Activated CD4-positive, alpha-beta T cell treated with anti-CD3 and anti-CD28 coated beads, Interleukin-2, amount 10 ng/mL, durations not matched to agents 7 days and 5 days (primary cell): ENCODE results near the gene SALL3. TPM values are rescaled to one million over a fixed set of nuclear protein-coding genes. Genes with fewer than 3 reads are reported as not detected.

ENCODE experiments used
- CTCF ChIA-PET: fragments of 350-600 bp; sonication (Branson Sonifier 250); formaldehyde crosslinking; loops from one replicate; lab custom pipeline; 2021; ENCODE audit warnings: antibody characterized with exemption; lab: Charles Lee
- POLR2A ChIA-PET: fragments of 350-600 bp; sonication (Branson Sonifier 250); formaldehyde crosslinking; loops from one replicate; lab custom pipeline; 2021; ENCODE audit warnings: antibody characterized with exemption; lab: Charles Lee
- DNase-seq: peaks from one replicate; pipeline ENCODE4 v3.0.0-alpha.2; 2020
- H3K27ac Mint-ChIP-seq: one replicate; pipeline ENCODE4 v1.8.0; 2021; ENCODE audit warnings: mild to moderate bottlenecking, moderate library complexity, mixed read lengths
- H3K27me3 Mint-ChIP-seq: one replicate; pipeline ENCODE4 v1.8.0; 2021; ENCODE audit warnings: mixed read lengths
- H3K36me3 Mint-ChIP-seq: one replicate; pipeline ENCODE4 v1.8.0; 2021; ENCODE audit warnings: low read depth, mixed read lengths
- H3K4me1 Mint-ChIP-seq: one replicate; pipeline ENCODE4 v1.8.0; 2021; ENCODE audit warnings: mixed read lengths
- H3K4me3 Mint-ChIP-seq: one replicate; pipeline ENCODE4 v1.8.0; 2021; ENCODE audit warnings: mild to moderate bottlenecking, moderate library complexity, mixed read lengths
- H3K9me3 Mint-ChIP-seq: one replicate; pipeline ENCODE4 v1.8.0; 2021; ENCODE audit warnings: mixed read lengths
- total RNA-seq, 2 experiments: library from RNA; stranded (reverse); gene quantifications; one replicate each; pipeline ENCODE4 v1.2.3, GENCODE V29; 2021

SALL3 gene
- total RNA-seq, 2 experiments from 2014 or later, result not detected

DNA sequence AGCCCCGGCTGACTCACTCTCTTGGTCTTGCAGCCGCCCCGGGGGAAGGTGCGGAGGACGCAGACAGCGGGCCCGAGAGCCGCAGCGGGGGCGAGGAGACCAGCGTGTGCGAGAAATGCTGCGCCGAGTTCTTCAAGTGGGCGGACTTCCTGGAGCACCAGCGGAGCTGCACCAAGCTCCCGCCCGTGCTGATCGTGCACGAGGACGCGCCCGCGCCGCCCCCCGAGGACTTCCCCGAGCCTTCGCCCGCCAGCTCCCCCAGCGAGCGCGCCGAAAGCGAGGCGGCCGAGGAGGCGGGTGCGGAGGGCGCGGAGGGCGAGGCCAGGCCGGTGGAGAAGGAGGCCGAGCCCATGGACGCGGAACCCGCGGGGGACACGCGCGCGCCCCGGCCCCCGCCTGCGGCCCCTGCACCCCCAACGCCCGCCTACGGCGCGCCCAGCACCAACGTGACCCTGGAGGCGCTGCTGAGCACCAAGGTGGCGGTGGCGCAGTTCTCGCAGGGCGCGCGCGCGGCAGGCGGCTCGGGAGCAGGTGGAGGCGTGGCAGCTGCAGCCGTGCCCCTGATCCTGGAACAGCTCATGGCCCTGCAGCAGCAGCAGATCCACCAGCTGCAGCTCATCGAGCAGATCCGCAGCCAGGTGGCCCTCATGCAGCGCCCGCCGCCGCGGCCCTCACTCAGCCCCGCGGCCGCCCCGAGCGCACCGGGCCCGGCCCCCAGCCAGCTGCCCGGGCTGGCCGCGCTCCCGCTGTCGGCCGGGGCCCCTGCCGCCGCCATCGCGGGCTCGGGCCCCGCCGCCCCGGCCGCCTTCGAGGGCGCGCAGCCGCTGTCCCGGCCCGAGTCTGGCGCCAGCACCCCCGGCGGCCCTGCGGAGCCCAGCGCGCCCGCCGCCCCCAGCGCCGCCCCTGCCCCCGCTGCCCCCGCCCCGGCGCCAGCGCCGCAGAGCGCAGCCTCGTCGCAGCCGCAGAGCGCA, 12.7 kb downstream of the SALL3 start:
- DNase-seq, result no peak
- Mint-ChIP-seq H3K27me3 (peaks cover 31% of the 10 kb centered on the region), H3K4me1 (no peaks in the 10 kb centered on the region), H3K9me3 (peaks cover 2% of the 10 kb centered on the region), H3K27ac (no peak overlapping the region), H3K36me3 (no peaks in the 10 kb centered on the region), H3K4me3 (no peak overlapping the region)
- POLR2A ChIA-PET, result no interaction called here
- CTCF ChIA-PET, result no interaction called here

DNA sequence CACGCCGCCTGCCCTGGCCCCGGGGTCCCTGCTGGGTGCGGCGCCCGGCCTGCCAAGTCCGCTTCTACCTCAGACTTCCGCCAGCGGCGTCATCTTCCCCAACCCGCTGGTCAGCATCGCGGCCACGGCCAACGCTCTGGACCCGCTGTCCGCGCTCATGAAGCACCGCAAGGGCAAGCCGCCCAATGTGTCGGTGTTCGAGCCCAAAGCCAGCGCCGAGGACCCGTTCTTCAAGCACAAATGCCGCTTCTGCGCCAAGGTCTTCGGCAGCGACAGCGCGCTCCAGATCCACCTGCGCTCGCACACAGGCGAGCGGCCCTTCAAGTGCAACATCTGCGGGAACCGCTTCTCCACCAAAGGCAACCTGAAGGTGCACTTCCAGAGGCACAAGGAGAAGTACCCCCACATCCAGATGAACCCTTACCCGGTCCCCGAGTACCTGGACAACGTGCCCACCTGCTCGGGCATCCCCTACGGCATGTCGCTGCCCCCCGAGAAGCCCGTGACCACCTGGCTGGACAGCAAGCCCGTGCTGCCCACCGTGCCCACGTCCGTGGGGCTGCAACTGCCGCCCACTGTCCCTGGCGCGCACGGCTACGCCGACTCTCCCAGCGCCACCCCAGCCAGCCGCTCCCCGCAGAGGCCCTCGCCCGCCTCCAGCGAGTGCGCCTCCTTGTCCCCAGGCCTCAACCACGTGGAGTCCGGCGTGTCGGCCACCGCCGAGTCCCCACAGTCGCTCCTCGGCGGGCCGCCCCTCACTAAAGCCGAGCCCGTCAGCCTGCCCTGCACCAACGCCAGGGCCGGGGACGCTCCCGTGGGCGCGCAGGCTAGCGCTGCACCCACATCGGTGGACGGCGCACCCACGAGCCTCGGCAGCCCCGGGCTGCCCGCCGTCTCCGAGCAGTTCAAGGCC, 13.7 kb downstream of the SALL3 start:
- Mint-ChIP-seq H3K4me1 (no peaks in the 10 kb centered on the region), H3K9me3 (peaks cover 2% of the 10 kb centered on the region), H3K36me3 (no peaks in the 10 kb centered on the region), H3K27me3 (peaks cover 23% of the 10 kb centered on the region), H3K27ac (no peak overlapping the region), H3K4me3 (no peak overlapping the region)
- CTCF ChIA-PET, result no interaction called here
- POLR2A ChIA-PET, result no interaction called here
- DNase-seq, result no peak

DNA sequence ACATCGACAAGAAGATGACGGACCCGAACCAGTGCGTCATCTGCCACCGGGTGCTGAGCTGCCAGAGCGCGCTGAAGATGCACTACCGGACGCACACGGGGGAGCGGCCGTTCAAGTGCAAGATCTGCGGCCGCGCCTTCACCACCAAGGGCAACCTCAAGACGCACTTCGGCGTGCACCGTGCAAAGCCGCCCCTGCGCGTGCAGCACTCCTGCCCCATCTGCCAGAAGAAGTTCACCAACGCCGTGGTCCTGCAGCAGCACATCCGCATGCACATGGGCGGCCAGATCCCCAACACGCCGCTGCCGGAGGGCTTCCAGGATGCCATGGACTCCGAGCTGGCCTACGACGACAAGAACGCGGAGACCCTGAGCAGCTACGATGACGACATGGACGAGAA, 14.4 kb downstream of the SALL3 start:
- Mint-ChIP-seq H3K4me1 (no peaks in the 10 kb centered on the region), H3K9me3 (peaks cover 2% of the 10 kb centered on the region), H3K36me3 (no peaks in the 10 kb centered on the region), H3K4me3 (no peak overlapping the region), H3K27ac (no peak overlapping the region), H3K27me3 (peaks cover 18% of the 10 kb centered on the region)
- POLR2A ChIA-PET, result no interaction called here
- DNase-seq, result no peak
- CTCF ChIA-PET, result no interaction called here

DNA sequence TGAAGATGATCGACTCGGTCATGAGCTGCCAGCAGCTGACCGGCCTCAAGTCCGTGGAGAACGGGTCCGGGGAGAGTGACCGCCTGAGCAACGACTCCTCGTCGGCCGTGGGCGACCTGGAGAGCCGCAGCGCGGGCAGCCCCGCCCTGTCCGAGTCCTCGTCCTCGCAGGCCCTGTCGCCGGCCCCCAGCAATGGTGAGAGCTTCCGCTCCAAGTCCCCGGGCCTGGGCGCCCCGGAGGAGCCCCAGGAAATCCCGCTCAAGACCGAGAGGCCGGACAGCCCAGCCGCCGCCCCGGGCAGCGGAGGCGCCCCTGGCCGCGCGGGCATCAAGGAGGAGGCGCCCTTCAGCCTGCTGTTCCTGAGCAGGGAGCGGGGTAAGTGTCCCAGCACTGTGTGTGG, 14.9 kb downstream of the SALL3 start:
- Mint-ChIP-seq H3K4me3 (no peak overlapping the region), H3K4me1 (no peaks in the 10 kb centered on the region), H3K27ac (no peak overlapping the region), H3K36me3 (no peaks in the 10 kb centered on the region), H3K27me3 (peaks cover 18% of the 10 kb centered on the region), H3K9me3 (peaks cover 2% of the 10 kb centered on the region)
- POLR2A ChIA-PET, result no interaction called here
- CTCF ChIA-PET, result no interaction called here
- no peak for DNase-seq

DNA sequence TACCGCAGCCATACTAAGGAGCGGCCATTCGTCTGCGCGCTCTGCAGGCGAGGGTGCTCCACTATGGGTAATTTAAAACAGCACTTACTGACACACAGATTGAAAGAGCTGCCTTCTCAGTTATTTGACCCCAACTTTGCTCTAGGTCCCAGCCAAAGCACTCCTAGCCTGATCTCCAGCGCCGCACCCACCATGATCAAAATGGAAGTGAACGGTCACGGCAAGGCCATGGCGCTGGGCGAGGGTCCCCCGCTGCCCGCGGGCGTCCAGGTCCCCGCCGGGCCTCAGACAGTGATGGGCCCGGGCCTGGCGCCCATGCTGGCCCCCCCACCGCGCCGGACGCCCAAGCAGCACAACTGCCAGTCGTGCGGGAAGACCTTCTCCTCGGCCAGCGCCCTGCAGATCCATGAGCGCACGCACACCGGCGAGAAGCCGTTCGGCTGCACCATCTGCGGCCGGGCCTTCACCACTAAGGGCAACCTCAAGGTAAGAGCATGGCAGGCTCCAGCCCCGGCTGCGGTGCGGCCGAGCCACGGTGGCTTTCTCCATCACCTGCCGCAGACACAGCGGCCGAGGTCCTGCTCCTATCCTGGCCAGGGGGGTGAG, 15.5 kb downstream of the SALL3 start:
- no peak for DNase-seq
- no peaks in the 10 kb centered on the region for H3K36me3 Mint-ChIP-seq
- no peaks in the 10 kb centered on the region for H3K4me1 Mint-ChIP-seq
- no peak overlapping the region for H3K27ac Mint-ChIP-seq
- peaks cover 14% of the 10 kb centered on the region for H3K27me3 Mint-ChIP-seq
- CTCF ChIA-PET, result no interaction called here
- POLR2A ChIA-PET, result no interaction called here
- peaks cover 2% of the 10 kb centered on the region for H3K9me3 Mint-ChIP-seq
- H3K4me3 Mint-ChIP-seq, result no peak overlapping the region

DNA sequence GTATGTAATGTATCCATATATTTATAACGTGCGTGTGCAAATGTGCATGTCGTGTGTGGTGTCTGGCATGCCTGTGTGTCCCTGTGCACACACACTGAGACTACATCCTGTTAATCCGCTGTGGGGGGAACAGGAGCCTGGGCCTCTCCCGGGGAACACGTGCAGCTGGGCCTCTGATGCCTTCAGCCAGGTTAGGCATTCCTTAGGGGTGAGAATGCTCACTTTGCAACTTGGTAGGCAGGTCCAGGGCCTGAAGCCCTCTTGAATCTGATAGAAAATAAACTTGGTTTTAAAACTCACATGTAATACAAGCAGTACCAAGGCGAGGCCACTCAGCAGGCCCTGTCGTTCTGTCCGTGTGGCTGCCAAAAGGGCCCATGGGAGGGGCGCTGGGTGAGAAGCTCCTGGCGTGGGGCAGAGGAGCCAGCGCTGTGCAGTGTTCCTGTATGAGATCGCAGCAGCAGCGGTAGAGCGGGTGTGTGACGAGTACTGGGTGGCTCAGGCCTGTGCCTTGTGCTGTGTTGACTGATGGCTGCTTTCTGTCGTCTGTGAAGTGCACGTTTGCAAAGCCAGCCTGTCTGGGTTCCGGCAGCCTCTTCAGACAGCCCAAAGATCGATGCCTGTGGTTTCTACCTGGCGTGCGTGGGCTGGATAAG, 16.2 kb downstream of the SALL3 start:
- no peak for DNase-seq
- ChIA-PET POLR2A (no interaction called here), CTCF (no interaction called here)
- no peaks in the 10 kb centered on the region for H3K36me3 Mint-ChIP-seq
- H3K4me1 Mint-ChIP-seq, result no peaks in the 10 kb centered on the region
- peaks cover 6% of the 10 kb centered on the region for H3K27me3 Mint-ChIP-seq
- H3K27ac Mint-ChIP-seq, result no peak overlapping the region
- peaks cover 2% of the 10 kb centered on the region for H3K9me3 Mint-ChIP-seq
- H3K4me3 Mint-ChIP-seq, result no peak overlapping the region

DNA sequence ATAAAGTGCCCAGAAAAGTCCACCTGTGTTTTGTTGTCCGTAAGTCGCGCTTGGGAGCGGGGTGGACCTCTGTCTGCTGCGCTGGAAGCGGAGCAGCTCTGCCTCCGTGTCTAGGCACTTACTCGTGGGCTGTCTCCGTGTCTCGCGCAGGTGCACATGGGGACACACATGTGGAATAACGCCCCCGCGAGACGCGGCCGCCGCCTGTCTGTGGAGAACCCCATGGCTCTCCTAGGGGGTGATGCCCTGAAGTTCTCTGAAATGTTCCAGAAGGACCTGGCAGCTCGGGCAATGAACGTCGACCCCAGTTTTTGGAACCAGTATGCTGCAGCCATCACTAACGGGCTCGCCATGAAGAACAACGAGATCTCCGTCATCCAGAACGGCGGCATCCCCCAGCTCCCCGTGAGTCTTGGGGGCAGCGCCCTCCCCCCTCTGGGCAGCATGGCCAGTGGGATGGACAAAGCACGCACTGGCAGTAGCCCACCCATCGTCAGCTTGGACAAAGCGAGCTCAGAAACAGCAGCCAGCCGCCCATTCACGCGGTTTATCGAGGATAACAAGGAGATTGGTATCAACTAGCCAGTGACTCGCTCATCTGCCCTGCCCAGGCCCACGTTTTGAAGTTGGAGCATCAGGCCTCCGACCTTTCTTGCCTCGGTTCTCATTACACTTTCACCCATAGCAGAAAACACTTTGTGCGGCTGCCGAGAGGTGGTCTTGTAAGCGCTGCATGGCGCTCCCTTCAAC, 17.3 kb downstream of the SALL3 start:
- H3K4me3 Mint-ChIP-seq, result no peak overlapping the region
- peaks cover 3% of the 10 kb centered on the region for H3K27me3 Mint-ChIP-seq
- no peak overlapping the region for H3K27ac Mint-ChIP-seq
- H3K36me3 Mint-ChIP-seq, result no peaks in the 10 kb centered on the region
- no peaks in the 10 kb centered on the region for H3K9me3 Mint-ChIP-seq
- H3K4me1 Mint-ChIP-seq, result no peaks in the 10 kb centered on the region
- ChIA-PET POLR2A (no interaction called here), CTCF (interaction anchor here (0.7 kb wide), 1 partner anchor 1187 kb away, joined by 4 read pairs; no protein-coding TSS in a partner anchor)
- no peak for DNase-seq

DNA sequence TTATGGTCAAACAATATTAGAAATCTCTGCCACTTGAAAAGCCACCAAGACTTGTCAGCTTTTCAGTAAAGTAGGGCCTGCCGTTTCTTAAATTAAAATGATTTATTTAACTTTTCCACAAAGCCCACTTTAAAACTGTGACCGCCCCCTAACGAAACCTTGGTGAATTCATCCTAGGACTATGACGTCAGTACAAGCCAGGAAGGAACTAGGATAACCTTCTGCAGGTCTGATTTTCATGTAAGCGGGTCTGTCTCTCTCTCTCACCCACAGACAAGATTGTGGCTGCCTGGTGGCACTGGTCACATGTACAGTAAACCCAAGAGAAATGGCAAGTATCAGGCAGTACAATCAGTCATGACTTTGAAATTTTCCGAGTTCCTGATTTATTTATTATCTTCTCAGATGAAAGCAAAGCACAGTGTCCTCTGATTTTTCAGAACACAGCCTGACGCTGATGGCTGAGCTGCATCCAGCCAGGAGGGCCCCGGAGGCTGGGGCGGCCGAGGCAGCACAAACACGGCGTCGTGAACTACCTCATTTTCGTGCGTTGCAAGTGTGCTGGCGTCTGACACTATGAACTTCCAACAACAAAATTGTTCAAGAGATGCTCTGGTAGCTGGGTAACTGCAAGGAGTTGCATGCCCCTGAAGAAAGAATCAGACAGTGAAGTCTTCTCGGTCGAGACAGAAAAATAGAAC, 18.9 kb downstream of the SALL3 start:
- Mint-ChIP-seq H3K9me3 (no peaks in the 10 kb centered on the region), H3K27ac (no peak overlapping the region), H3K4me3 (no peak overlapping the region), H3K27me3 (peaks cover 5% of the 10 kb centered on the region), H3K4me1 (no peaks in the 10 kb centered on the region), H3K36me3 (no peaks in the 10 kb centered on the region)
- ChIA-PET CTCF (no interaction called here), POLR2A (no interaction called here)
- DNase-seq, result no peak

DNA sequence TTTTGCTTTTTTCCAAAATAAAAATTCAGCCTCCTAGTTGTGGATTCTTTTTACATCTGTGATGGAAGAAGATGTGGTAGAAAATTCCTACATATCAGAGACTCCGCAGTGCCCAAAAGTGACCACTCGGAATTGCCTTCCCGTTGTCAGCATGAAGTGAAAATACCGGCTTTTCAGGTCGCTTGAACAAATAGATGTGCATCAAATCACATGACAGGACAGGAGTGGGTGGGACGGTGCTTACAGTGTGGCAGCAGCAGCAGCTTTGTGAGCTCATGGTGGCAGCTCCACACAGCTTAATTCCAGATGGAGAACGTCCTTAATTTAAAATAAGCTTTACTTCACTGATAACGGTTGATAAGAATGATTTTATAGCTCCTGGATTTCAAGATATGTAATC, 20.3 kb downstream of the SALL3 start:
- ChIA-PET POLR2A (no interaction called here), CTCF (interaction anchor here (0.6 kb wide), 1 partner anchor 50 kb away, joined by 3 read pairs; no protein-coding TSS in a partner anchor)
- Mint-ChIP-seq H3K4me3 (no peak overlapping the region), H3K9me3 (no peaks in the 10 kb centered on the region), H3K36me3 (no peaks in the 10 kb centered on the region), H3K4me1 (no peaks in the 10 kb centered on the region), H3K27me3 (peaks cover 9% of the 10 kb centered on the region), H3K27ac (no peak overlapping the region)
- no peak for DNase-seq

DNA sequence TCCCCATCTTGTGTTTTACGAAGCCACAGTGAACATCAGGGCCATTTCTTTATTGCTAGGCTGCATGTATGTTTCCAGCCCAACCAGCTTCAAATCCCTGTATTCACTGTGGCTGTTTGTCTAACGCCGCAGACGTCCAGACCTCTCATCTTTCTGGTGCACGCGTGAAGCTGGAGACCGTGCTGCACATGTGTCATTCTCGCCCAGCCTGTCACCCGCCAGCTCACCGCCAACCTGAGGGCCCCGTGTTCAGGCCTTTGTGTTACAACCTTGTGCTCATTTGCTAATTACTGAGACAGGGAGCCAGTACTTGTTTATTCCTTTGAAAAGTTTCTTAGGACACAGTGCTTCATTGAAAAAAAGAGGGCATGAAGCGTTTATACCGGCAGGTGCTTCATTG, 21.4 kb downstream of the SALL3 start:
- H3K36me3 Mint-ChIP-seq, result no peaks in the 10 kb centered on the region
- POLR2A ChIA-PET, result no interaction called here
- no peaks in the 10 kb centered on the region for H3K9me3 Mint-ChIP-seq
- CTCF ChIA-PET, result no interaction called here
- H3K27ac Mint-ChIP-seq, result no peak overlapping the region
- H3K4me3 Mint-ChIP-seq, result no peak overlapping the region
- H3K27me3 Mint-ChIP-seq, result peaks cover 9% of the 10 kb centered on the region
- no peak for DNase-seq
- no peaks in the 10 kb centered on the region for H3K4me1 Mint-ChIP-seq

DNA sequence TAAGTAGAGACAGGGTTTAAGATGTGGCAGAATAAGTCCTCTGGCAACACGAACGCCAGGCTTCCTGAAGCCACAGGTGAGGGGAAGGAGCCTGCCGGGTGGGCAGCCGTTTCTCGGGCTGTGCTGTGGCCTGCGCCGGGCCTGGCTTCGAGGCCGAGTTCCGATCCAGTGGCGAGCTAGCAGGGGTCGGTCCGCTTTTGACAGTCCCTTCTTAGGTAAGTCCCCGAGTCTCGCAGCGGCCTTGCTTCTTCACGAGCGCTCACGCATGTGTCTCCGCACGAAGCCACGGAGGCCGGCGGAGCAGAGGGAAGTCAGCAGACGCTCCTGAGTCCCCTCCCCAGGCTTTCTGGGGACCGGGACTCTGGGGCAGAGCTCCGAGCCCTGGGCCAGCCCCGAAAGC, 26.0 kb downstream of the SALL3 start:
- no peaks in the 10 kb centered on the region for H3K36me3 Mint-ChIP-seq
- H3K27ac Mint-ChIP-seq, result no peak overlapping the region

More for the DNA sequence above, 26.0 kb downstream of the SALL3 start:
- POLR2A ChIA-PET, result no interaction called here
- no peaks in the 10 kb centered on the region for H3K4me1 Mint-ChIP-seq
- no peak overlapping the region for H3K4me3 Mint-ChIP-seq
- CTCF ChIA-PET, result interaction anchor here (0.6 kb wide), 1 partner anchor 653 kb away, joined by 3 read pairs; no protein-coding TSS in a partner anchor
- no peaks in the 10 kb centered on the region for H3K9me3 Mint-ChIP-seq
- no peak for DNase-seq
- H3K27me3 Mint-ChIP-seq, result peaks cover 11% of the 10 kb centered on the region
